WTC11 (cell line): ENCODE results near the gene RSU1. TPM values are rescaled to one million over a fixed set of nuclear protein-coding genes. Genes with fewer than 3 reads are reported as not detected.

Experiments
- ATAC-seq: fragments of 200-7000 bp; cut with Tn5 transposase; 2 replicates; pipeline ENCODE4 v1.10.0; 2021; ENCODE audit warnings: mild to moderate bottlenecking, moderate library complexity
- CTCF ChIA-PET: fragments of 300-600 bp; sonication (Branson Sonifier 250); formaldehyde crosslinking; loops from one replicate; lab custom pipeline; 2021; ENCODE audit warnings: antibody characterized with exemption; lab: Charles Lee
- POLR2A ChIA-PET: fragments of 350-600 bp; sonication (Branson Sonifier 250); formaldehyde crosslinking; loops from one replicate; lab custom pipeline; 2021; ENCODE audit warnings: antibody characterized with exemption; lab: Charles Lee
- DNase-seq: peaks from one replicate; pipeline ENCODE4 v3.0.0; 2021; ENCODE audit warnings: low spot score
- H3K27ac Mint-ChIP-seq: 2 replicates; pipeline ENCODE4 v1.8.0; 2021; ENCODE audit warnings: mixed read lengths
- H3K27me3 Mint-ChIP-seq: 2 replicates; pipeline ENCODE4 v1.8.0; 2021; ENCODE audit warnings: low read depth, mild to moderate bottlenecking, moderate library complexity, mixed read lengths
- H3K36me3 Mint-ChIP-seq: 2 replicates; pipeline ENCODE4 v1.8.0; 2021; ENCODE audit warnings: mixed read lengths
- H3K4me1 Mint-ChIP-seq: 2 replicates; pipeline ENCODE4 v1.8.0; 2022; ENCODE audit warnings: mixed read lengths
- H3K4me3 Mint-ChIP-seq: 2 replicates; pipeline ENCODE4 v1.8.0; 2021; ENCODE audit warnings: mild to moderate bottlenecking, moderate library complexity, mixed read lengths
- H3K9me3 Mint-ChIP-seq: 2 replicates; pipeline ENCODE4 v1.8.0; 2021; ENCODE audit warnings: mixed read lengths
- EMX1 ChIP-seq: fragments of 250-450 bp; sonication (Bioruptor Pico); IDR thresholded peaks from 2 replicates; pipeline ENCODE4 v1.8.0; 2021; ENCODE audit warnings: mild to moderate bottlenecking
- ERG ChIP-seq: fragments of 250-450 bp; sonication (Bioruptor Pico); IDR thresholded peaks from 2 replicates; pipeline ENCODE4 v1.8.0; 2021; ENCODE audit warnings: mild to moderate bottlenecking
- GABPB1 ChIP-seq: sonication (generic); formaldehyde crosslinking; IDR thresholded peaks from 2 replicates; pipeline ENCODE4 v1.8.1; 2023; ENCODE audit warnings: mild to moderate bottlenecking, missing genetic modification reagents
- GTF2I ChIP-seq: fragments of 250-450 bp; sonication (Bioruptor Pico); conservative IDR thresholded peaks from 2 replicates; pipeline ENCODE4 v1.4.0; 2021; ENCODE audit warnings: mild to moderate bottlenecking
- JAZF1 ChIP-seq: fragments of 250-450 bp; sonication (Bioruptor Pico); IDR thresholded peaks from 2 replicates; pipeline ENCODE4 v1.9.0; 2021; ENCODE audit warnings: moderate library complexity, mild to moderate bottlenecking, inconsistent platforms
- MYBL2 ChIP-seq: sonication (generic); formaldehyde crosslinking; IDR thresholded peaks from 2 replicates; pipeline ENCODE4 v1.8.1; 2023; ENCODE audit warnings: mild to moderate bottlenecking, moderate library complexity, missing genetic modification reagents
- NR3C1 ChIP-seq: sonication (generic); formaldehyde crosslinking; conservative IDR thresholded peaks from 2 replicates; pipeline ENCODE4 v1.8.1; 2023; ENCODE audit warnings: low read depth, mild to moderate bottlenecking, missing genetic modification reagents
- SMAD4 ChIP-seq: sonication (generic); formaldehyde crosslinking; IDR thresholded peaks from 2 replicates; pipeline ENCODE4 v1.8.0; 2022; ENCODE audit warnings: mild to moderate bottlenecking, missing genetic modification reagents
- TP53 ChIP-seq: sonication (generic); formaldehyde crosslinking; IDR thresholded peaks from 2 replicates; pipeline ENCODE4 v1.8.1; 2023; ENCODE audit warnings: mild to moderate bottlenecking, missing genetic modification reagents
- ZMAT4 ChIP-seq: fragments of 250-450 bp; sonication (Bioruptor Pico); IDR thresholded peaks from 2 replicates; pipeline ENCODE4 v1.9.0; 2021; ENCODE audit warnings: mild to moderate bottlenecking
- ZNF121 ChIP-seq: sonication (generic); formaldehyde crosslinking; IDR thresholded peaks from 2 replicates; pipeline ENCODE4 v1.8.0; 2023; ENCODE audit warnings: missing genetic modification reagents
- ZNF232 ChIP-seq: sonication (generic); formaldehyde crosslinking; IDR thresholded peaks from 2 replicates; pipeline ENCODE4 v1.8.0; 2022; ENCODE audit warnings: mild to moderate bottlenecking, missing genetic modification reagents
- total RNA-seq: library from RNA; stranded (reverse); gene quantifications from 3 replicates; pipeline ENCODE4 v1.2.3, GENCODE V29; 2021
- TF ChIP-seq, protein P1 (sequence below): fragments of 200-600 bp; IDR thresholded peaks from 2 replicates; pipeline ENCODE4 v1.8.0; 2022; ENCODE audit warnings: antibody characterized with exemption
- TF ChIP-seq, protein P2 (sequence below): fragments of 250-450 bp; sonication (Bioruptor Pico); IDR thresholded peaks from 2 replicates; pipeline ENCODE4 v2.1.2; 2022; ENCODE audit warnings: mild to moderate bottlenecking, moderate library complexity
- TF ChIP-seq, protein P3 (sequence below): sonication (generic); formaldehyde crosslinking; IDR thresholded peaks from 2 replicates; pipeline ENCODE4 v1.8.1; 2022; ENCODE audit warnings: mild to moderate bottlenecking, moderate library complexity, missing genetic modification reagents
- TF ChIP-seq, protein P4 (sequence below): sonication (generic); formaldehyde crosslinking; IDR thresholded peaks from 2 replicates; pipeline ENCODE4 v1.8.1; 2023; ENCODE audit warnings: mild to moderate bottlenecking, missing genetic modification reagents

Gene RSU1
- total RNA-seq, 1 experiment from 2014 or later = 46.4 TPM

- no peak overlapping the region for H3K4me3 Mint-ChIP-seq
- ATAC-seq = no peak
- DNase-seq = no peak
- peaks cover 5% of the 10 kb centered on the region; the same call in 1 of the 2 replicates for H3K36me3 Mint-ChIP-seq
- POLR2A ChIA-PET = no interaction called here
- CTCF ChIA-PET = no interaction called here
- H3K9me3 Mint-ChIP-seq = no peaks in the 10 kb centered on the region
- TF ChIP-seq GABPB1 (no peak), ZMAT4 (no peak), MYBL2 (no peak)
- TF ChIP-seq, all 79 proteins: peak for 0
- Mint-ChIP-seq H3K27ac (no peak overlapping the region), H3K4me1 (peaks cover 6% of the 10 kb centered on the region), H3K27me3 (no peaks in the 10 kb centered on the region)
These were observed 5.9 kb downstream of the RSU1 start for GRCh38 chr10:16811292-16811691.

DNA sequence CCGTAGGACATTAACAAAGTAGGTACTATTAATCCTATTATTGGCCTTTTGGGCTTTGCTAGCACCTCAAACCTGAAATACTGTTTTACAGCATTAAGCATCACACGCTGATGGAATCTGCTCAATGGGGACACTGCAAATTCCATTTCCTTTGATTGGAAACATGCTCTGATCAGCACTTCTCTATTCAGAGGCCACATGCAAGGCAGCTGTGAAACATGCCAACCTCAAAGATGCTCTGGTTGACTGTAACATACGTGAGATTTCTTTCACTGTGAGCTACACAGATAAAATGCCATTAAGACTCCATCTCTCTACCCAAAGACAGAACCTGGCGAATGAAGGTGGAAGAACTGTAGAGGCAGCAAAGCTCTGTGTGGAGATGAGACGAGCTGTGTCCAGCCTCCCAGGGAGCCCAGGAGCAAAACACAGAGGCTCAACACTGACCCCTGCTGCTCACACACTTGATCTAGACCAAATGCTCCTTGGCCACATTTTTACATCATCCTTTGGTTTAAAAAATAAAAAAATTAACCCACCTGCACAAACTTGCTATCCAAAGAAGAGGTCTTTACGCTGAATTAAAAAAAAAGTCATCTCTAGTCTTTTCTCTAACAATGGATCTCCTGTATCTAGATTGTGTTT is 8.0 kb downstream of the RSU1 start:
- ATAC-seq (peak; percentile 93), DNase-seq (peak; percentile 72)
- TF ChIP-seq, protein P1, sequence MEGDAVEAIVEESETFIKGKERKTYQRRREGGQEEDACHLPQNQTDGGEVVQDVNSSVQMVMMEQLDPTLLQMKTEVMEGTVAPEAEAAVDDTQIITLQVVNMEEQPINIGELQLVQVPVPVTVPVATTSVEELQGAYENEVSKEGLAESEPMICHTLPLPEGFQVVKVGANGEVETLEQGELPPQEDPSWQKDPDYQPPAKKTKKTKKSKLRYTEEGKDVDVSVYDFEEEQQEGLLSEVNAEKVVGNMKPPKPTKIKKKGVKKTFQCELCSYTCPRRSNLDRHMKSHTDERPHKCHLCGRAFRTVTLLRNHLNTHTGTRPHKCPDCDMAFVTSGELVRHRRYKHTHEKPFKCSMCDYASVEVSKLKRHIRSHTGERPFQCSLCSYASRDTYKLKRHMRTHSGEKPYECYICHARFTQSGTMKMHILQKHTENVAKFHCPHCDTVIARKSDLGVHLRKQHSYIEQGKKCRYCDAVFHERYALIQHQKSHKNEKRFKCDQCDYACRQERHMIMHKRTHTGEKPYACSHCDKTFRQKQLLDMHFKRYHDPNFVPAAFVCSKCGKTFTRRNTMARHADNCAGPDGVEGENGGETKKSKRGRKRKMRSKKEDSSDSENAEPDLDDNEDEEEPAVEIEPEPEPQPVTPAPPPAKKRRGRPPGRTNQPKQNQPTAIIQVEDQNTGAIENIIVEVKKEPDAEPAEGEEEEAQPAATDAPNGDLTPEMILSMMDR = peak; percentile 45; the same call in 1 of the 2 replicates
- TF ChIP-seq SMAD4 (no peak), ERG (CRISPR knock-in tag) (no peak)
- Mint-ChIP-seq H3K4me3 (no peak overlapping the region), H3K36me3 (peaks cover 9% of the 10 kb centered on the region), H3K27me3 (no peaks in the 10 kb centered on the region), H3K9me3 (peaks cover 4% of the 10 kb centered on the region), H3K4me1 (0 out of 2 replicates have a peak, but pooled peaks cover 3% of the 10 kb centered on the region), H3K27ac (no peak overlapping the region)
- POLR2A ChIA-PET = no interaction called here
- CTCF ChIA-PET = interaction anchor here (0.6 to 1.7 kb wide), 9 partner anchors 8 to 930 kb away, joined by 3 to 8 read pairs (median 4); partner anchors contain the start of genes C1QL3 and RSU1

GRCh38 chr10:16804123-16804522 is 13.1 kb downstream of the RSU1 start:
- POLR2A ChIA-PET = no interaction called here
- Mint-ChIP-seq H3K36me3 (peaks cover 15% of the 10 kb centered on the region), H3K27ac (no peak overlapping the region), H3K4me1 (peaks cover 19% of the 10 kb centered on the region), H3K9me3 (peaks cover 12% of the 10 kb centered on the region), H3K4me3 (no peak overlapping the region), H3K27me3 (no peaks in the 10 kb centered on the region)
- no peak for TF ChIP-seq ZNF232 (CRISPR knock-in tag)
- TF ChIP-seq, protein P2, sequence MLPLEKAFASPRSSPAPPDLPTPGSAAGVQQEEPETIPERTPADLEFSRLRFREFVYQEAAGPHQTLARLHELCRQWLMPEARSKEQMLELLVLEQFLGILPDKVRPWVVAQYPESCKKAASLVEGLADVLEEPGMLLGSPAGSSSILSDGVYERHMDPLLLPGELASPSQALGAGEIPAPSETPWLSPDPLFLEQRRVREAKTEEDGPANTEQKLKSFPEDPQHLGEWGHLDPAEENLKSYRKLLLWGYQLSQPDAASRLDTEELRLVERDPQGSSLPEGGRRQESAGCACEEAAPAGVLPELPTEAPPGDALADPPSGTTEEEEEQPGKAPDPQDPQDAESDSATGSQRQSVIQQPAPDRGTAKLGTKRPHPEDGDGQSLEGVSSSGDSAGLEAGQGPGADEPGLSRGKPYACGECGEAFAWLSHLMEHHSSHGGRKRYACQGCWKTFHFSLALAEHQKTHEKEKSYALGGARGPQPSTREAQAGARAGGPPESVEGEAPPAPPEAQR (CRISPR knock-in tag) = no peak
- no peak for TF ChIP-seq EMX1 (CRISPR knock-in tag)
- no peak for TF ChIP-seq NR3C1 (CRISPR knock-in tag)
- peak; percentile 88 for TF ChIP-seq GTF2I
- TF ChIP-seq JAZF1 (CRISPR knock-in tag) = no peak
- TF ChIP-seq ZNF121 (CRISPR knock-in tag) = no peak
- ATAC-seq = no peak
- DNase-seq = no peak
- CTCF ChIA-PET = no interaction called here

DNA sequence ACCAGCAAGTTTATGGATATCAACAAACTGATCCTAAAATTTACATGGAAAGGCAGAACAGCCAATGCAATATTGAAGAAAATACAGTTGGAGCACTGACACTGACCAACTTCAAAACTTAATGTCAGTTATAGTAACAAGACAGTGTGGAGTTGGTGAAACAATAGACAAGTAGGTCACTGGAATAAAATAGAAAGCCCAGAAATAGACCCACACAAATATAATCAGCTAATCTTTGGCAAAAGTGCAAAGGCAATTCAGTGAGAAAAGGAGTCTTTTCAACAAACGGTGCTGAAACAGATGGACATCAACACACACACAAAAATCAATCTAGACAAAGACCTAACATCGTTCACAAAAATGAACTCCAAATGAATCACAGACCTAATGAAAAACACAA is 13.8 kb downstream of the RSU1 start:
- H3K36me3 Mint-ChIP-seq = peaks cover 15% of the 10 kb centered on the region
- no peak overlapping the region for H3K4me3 Mint-ChIP-seq
- ATAC-seq = no peak
- H3K9me3 Mint-ChIP-seq = peaks cover 12% of the 10 kb centered on the region
- TF ChIP-seq, protein P3, sequence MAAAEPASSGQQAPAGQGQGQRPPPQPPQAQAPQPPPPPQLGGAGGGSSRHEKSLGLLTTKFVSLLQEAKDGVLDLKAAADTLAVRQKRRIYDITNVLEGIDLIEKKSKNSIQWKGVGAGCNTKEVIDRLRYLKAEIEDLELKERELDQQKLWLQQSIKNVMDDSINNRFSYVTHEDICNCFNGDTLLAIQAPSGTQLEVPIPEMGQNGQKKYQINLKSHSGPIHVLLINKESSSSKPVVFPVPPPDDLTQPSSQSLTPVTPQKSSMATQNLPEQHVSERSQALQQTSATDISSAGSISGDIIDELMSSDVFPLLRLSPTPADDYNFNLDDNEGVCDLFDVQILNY (CRISPR knock-in tag) = no peak
- TF ChIP-seq, protein P4, sequence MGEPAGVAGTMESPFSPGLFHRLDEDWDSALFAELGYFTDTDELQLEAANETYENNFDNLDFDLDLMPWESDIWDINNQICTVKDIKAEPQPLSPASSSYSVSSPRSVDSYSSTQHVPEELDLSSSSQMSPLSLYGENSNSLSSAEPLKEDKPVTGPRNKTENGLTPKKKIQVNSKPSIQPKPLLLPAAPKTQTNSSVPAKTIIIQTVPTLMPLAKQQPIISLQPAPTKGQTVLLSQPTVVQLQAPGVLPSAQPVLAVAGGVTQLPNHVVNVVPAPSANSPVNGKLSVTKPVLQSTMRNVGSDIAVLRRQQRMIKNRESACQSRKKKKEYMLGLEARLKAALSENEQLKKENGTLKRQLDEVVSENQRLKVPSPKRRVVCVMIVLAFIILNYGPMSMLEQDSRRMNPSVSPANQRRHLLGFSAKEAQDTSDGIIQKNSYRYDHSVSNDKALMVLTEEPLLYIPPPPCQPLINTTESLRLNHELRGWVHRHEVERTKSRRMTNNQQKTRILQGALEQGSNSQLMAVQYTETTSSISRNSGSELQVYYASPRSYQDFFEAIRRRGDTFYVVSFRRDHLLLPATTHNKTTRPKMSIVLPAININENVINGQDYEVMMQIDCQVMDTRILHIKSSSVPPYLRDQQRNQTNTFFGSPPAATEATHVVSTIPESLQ = no peak
- TF ChIP-seq TP53 (CRISPR knock-in tag) = no peak
- TF ChIP-seq, all 79 proteins: peak for 0
- Mint-ChIP-seq H3K27me3 (no peaks in the 10 kb centered on the region), H3K27ac (no peak overlapping the region), H3K4me1 (peaks cover 23% of the 10 kb centered on the region)
- no peak for DNase-seq
- ChIA-PET POLR2A (no interaction called here), CTCF (no interaction called here)
